Measurements from ENCODE around the gene SCAND1.
"Not testable (repeated sequence)": the region's sequence is repeated elsewhere in the genome, so short reads cannot be mapped to it uniquely, and the experiment has no call there.

Gene SCAND1

GRCh38 chr20:35956616-35957015 is 2.3 kb upstream of the SCAND1 start:
- no peak for DNase-seq

- no peak for DNase-seq
Measured at GRCh38 chr20:35954907-35955251, 577 bp upstream of the SCAND1 start.

- no peak for DNase-seq
Measured at GRCh38 chr20:35953387-35954199, 709 bp downstream of the SCAND1 start.

GRCh38 chr20:35952480-35953386 is 1.6 kb downstream of the SCAND1 start:
- no peak for DNase-seq

GRCh38 chr20:35952080-35952479 is 2.2 kb downstream of the SCAND1 start:
- not testable (repeated sequence) for DNase-seq

- DNase-seq, result no peak
Measured at GRCh38 chr20:35950093-35950492, 4.2 kb downstream of the SCAND1 start.

GRCh38 chr20:35947907-35948306 is 6.4 kb downstream of the SCAND1 start:
- DNase-seq, result no peak

GRCh38 chr20:35947489-35947888 is 6.8 kb downstream of the SCAND1 start:
- DNase-seq, result no peak

- no peak for DNase-seq
Measured at GRCh38 chr20:35942243-35942642, 12.1 kb downstream of the SCAND1 start.

- no peak for DNase-seq
Measured at GRCh38 chr20:35941620-35942019, 12.7 kb downstream of the SCAND1 start.

- no peak for DNase-seq
Measured at GRCh38 chr20:35939264-35939663, 15.0 kb downstream of the SCAND1 start.

- DNase-seq, result no peak
Measured at GRCh38 chr20:35934050-35934449, 20.3 kb downstream of the SCAND1 start.

- DNase-seq, result no peak
Measured at GRCh38 chr20:35929301-35929700, 25.0 kb downstream of the SCAND1 start.

GRCh38 chr20:35920523-35920922 is 33.8 kb downstream of the SCAND1 start:
- DNase-seq, result no peak

GRCh38 chr20:35918021-35918420 is 36.3 kb downstream of the SCAND1 start:
- DNase-seq, result no peak

- DNase-seq, result no peak
Measured at GRCh38 chr20:35917077-35917476, 37.2 kb downstream of the SCAND1 start.

GRCh38 chr20:35912881-35913280 is 41.4 kb downstream of the SCAND1 start:
- no peak for DNase-seq

- DNase-seq, result no peak
Measured at GRCh38 chr20:35910254-35910653, 44.0 kb downstream of the SCAND1 start.

- DNase-seq, result no peak
Measured at GRCh38 chr20:35909796-35910195, 44.5 kb downstream of the SCAND1 start.

GRCh38 chr20:35909176-35909575 is 45.1 kb downstream of the SCAND1 start:
- no peak for DNase-seq

GRCh38 chr20:35908007-35908406 is 46.3 kb downstream of the SCAND1 start:
- DNase-seq, result no peak

GRCh38 chr20:35907017-35907701 is 47.1 kb downstream of the SCAND1 start:
- DNase-seq, result no peak

- DNase-seq, result no peak
Measured at GRCh38 chr20:35904982-35905663, 49.2 kb downstream of the SCAND1 start.
